NCI-H1092 (cell line): ENCODE results near the gene USP17L18.
"Not testable (repeated sequence)": the region's sequence is repeated elsewhere in the genome, so short reads cannot be mapped to it uniquely, and the experiment has no call there.

ENCODE experiments used
- DNase-seq: peaks from one replicate; lab custom pipeline; 2025; lab: John Stamatoyannopoulos, UW

Gene USP17L18, protein sequence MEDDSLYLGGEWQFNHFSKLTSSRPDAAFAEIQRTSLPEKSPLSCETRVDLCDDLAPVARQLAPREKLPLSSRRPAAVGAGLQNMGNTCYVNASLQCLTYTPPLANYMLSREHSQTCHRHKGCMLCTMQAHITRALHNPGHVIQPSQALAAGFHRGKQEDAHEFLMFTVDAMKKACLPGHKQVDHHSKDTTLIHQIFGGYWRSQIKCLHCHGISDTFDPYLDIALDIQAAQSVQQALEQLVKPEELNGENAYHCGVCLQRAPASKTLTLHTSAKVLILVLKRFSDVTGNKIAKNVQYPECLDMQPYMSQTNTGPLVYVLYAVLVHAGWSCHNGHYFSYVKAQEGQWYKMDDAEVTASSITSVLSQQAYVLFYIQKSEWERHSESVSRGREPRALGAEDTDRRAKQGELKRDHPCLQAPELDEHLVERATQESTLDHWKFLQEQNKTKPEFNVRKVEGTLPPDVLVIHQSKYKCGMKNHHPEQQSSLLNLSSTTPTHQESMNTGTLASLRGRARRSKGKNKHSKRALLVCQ

DNA sequence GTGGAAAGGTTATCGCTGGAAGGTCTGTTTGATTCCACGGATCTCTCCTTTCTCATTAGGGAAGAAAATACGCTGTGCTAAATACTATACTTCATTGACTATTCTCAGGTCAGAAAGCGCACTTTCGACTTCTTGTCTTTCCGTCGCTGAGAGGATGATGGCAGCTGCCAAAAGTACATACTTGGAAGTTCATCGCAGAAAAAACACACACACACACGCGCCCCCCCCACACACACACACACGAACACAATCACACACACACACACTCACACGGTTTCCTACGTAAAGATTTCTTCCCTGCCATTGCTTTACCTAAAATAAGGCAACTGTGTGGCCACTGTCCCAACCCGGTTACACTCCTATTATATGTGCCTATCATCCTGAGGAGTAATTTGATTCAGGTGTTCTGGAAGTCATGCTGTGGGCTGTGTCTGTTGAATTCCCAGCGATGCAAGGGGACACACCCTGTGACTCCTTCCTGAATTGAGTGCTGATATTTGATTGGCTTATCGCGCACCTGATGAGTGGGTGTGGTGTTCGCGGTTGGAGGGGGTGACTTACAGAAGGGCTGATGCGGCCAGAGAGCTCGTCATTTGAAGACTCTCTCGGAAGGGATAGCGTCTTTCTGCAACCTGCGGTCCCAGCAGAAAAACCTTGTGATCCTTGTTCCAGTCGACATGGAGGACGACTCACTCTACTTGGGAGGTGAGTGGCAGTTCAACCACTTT lies at the start of gene USP17L18:
USP17L18 (plus strand) TSS at position 678 of the 728 bp plus-strand sequence; CDS start at position 678, 0 bp downstream.
- DNase-seq = not testable (repeated sequence)

DNA sequence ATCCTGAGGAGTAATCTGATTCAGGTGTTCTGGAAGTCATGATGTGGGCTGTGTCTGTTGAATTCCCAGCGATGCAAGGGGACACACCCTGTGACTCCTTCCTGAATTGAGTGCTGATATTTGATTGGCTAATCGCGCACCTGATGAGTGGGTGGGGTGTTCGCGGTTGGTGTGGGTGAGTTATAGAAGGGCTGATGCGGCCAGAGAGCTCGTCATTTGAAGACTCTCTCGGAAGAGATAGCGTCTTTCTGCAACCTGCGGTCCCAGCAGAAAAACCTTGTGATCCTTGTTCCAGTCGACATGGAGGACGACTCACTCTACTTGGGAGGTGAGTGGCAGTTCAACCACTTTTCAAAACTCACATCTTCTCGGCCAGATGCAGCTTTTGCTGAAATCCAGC lies 38.1 kb upstream of the USP17L18 start, which contains the start of gene USP17L10:
USP17L10 (plus strand) TSS at position 301 of the 400 bp plus-strand sequence; CDS start at position 301, 0 bp downstream.
- DNase-seq = not testable (repeated sequence)

DNA sequence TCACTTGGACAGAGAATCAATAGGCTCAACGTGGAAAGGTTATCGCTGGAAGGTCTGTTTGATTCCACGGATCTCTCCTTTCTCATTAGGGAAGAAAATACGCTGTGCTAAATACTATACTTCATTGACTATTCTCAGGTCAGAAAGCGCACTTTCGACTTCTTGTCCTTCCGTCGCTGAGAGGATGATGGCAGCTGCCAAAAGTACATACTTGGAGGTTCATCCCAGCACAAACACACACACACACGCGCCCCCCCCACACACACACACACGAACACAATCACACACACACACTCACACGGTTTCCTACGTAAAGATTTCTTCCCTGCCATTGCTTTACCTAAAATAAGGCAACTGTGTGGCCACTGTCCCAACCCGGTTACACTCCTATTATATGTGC lies 33.7 kb upstream of the USP17L18 start:
- not testable (repeated sequence) for DNase-seq

DNA sequence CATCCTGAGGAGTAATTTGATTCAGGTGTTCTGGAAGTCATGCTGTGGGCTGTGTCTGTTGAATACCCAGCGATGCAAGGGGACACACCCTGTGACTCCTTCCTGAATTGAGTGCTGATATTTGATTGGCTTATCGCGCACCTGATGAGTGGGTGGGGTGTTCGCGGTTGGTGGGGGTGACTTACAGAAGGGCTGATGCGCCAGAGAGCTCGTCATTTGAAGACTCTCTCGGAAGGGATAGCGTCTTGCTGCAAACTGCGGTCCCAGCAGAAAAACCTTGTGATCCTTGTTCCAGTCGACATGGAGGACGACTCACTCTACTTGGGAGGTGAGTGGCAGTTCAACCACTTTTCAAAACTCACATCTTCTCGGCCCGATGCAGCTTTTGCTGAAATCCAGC lies 33.3 kb upstream of the USP17L18 start, which contains the start of gene USP17L11:
USP17L11 (plus strand) TSS at position 301 of the 400 bp plus-strand sequence; CDS start at position 301, 0 bp downstream.
- DNase-seq = not testable (repeated sequence)

DNA sequence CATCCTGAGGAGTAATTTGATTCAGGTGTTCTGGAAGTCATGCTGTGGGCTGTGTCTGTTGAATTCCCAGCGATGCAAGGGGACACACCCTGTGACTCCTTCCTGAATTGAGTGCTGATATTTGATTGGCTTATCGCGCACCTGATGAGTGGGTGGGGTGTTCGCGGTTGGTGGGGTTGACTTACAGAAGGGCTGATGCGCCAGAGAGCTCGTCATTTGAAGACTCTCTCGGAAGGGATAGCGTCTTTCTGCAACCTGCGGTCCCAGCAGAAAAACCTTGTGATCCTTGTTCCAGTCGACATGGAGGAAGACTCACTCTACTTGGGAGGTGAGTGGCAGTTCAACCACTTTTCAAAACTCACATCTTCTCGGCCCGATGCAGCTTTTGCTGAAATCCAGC lies 28.6 kb upstream of the USP17L18 start, which contains the start of gene USP17L12:
USP17L12 (plus strand) TSS at position 301 of the 400 bp plus-strand sequence; CDS start at position 301, 0 bp downstream.
- DNase-seq = not testable (repeated sequence)

DNA sequence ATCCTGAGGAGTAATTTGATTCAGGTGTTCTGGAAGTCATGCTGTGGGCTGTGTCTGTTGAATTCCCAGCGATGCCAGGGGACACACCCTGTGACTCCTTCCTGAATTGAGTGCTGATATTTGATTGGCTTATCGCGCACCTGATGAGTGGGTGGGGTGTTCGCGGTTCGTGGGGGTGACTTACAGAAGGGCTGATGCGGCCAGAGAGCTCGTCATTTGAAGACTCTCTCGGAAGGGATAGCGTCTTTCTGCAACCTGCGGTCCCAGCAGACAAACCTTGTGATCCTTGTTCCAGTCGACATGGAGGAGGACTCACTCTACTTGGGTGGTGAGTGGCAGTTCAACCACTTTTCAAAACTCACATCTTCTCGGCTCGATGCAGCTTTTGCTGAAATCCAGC lies 23.8 kb upstream of the USP17L18 start, which contains the start of gene USP17L13:
USP17L13 (plus strand) TSS at position 301 of the 400 bp plus-strand sequence; CDS start at position 301, 0 bp downstream.
- DNase-seq = not testable (repeated sequence)

DNA sequence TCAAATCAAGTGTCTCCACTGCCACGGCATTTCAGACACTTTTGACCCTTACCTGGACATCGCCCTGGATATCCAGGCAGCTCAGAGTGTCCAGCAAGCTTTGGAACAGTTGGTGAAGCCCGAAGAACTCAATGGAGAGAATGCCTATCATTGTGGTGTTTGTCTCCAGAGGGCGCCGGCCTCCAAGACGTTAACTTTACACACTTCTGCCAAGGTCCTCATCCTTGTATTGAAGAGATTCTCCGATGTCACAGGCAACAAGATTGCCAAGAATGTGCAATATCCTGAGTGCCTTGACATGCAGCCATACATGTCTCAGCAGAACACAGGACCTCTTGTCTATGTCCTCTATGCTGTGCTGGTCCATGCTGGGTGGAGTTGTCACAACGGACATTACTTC lies 18.2 kb upstream of the USP17L18 start:
- not testable (repeated sequence) for DNase-seq

DNA sequence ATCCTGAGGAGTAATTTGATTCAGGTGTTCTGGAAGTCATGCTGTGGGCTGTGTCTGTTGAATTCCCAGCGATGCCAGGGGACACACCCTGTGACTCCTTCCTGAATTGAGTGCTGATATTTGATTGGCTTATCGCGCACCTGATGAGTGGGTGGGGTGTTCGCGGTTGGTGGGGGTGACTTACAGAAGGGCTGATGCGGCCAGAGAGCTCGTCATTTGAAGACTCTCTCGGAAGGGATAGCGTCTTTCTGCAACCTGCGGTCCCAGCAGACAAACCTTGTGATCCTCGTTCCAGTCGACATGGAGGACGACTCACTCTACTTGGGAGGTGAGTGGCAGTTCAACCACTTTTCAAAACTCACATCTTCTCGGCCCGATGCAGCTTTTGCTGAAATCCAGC lies 14.3 kb upstream of the USP17L18 start, which contains the start of gene USP17L15:
USP17L15 (plus strand) TSS at position 301 of the 400 bp plus-strand sequence; CDS start at position 301, 0 bp downstream.
- not testable (repeated sequence) for DNase-seq

DNA sequence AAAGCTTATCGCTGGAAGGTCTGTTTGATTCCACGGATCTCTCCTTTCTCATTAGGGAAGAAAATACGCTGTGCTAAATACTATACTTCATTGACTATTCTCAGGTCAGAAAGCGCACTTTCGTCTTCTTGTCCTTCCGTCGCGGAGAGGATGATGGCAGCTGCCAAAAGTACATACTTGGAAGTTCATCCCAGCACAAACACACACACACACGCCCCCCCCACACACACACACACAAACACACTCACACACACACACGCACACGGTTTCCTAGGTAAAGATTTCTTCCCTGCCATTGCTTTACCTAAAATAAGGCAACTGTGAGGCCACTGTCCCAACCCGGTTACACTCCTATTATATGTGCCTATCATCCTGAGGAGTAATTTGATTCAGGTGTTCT lies 10.0 kb upstream of the USP17L18 start:
- not testable (repeated sequence) for DNase-seq

DNA sequence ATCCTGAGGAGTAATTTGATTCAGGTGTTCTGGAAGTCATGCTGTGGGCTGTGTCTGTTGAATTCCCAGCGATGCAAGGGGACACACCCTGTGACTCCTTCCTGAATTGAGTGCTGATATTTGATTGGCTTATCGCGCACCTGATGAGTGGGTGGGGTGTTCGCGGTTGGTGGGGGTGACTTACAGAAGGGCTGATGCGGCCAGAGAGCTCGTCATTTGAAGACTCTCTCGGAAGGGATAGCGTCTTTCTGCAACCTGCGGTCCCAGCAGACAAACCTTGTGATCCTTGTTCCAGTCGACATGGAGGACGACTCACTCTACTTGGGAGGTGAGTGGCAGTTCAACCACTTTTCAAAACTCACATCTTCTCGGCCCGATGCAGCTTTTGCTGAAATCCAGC lies 4.9 kb upstream of the USP17L18 start, which contains the start of gene USP17L17:
USP17L17 (plus strand) TSS at position 301 of the 400 bp plus-strand sequence; CDS start at position 301, 0 bp downstream.
- not testable (repeated sequence) for DNase-seq

DNA sequence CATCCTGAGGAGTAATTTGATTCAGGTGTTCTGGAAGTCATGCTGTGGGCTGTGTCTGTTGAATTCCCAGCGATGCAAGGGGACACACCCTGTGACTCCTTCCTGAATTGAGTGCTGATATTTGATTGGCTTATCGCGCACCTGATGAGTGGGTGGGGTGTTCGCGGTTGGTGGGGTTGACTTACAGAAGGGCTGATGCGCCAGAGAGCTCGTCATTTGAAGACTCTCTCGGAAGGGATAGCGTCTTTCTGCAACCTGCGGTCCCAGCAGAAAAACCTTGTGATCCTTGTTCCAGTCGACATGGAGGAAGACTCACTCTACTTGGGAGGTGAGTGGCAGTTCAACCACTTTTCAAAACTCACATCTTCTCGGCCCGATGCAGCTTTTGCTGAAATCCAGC lies 4.6 kb downstream of the USP17L18 start, which contains the start of gene USP17L19:
USP17L19 (plus strand) TSS at position 301 of the 400 bp plus-strand sequence; CDS start at position 301, 0 bp downstream.
- not testable (repeated sequence) for DNase-seq

DNA sequence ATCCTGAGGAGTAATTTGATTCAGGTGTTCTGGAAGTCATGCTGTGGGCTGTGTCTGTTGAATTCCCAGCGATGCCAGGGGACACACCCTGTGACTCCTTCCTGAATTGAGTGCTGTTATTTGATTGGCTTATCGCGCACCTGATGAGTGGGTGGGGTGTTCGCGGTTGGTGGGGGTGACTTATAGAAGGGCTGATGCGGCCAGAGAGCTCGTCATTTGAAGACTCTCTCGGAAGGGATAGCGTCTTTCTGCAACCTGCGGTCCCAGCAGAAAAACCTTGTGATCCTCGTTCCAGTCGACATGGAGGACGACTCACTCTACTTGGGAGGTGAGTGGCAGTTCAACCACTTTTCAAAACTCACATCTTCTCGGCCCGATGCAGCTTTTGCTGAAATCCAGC lies 9.4 kb downstream of the USP17L18 start, which contains the start of gene USP17L20:
USP17L20 (plus strand) TSS at position 301 of the 400 bp plus-strand sequence; CDS start at position 301, 0 bp downstream.
- DNase-seq = not testable (repeated sequence)

DNA sequence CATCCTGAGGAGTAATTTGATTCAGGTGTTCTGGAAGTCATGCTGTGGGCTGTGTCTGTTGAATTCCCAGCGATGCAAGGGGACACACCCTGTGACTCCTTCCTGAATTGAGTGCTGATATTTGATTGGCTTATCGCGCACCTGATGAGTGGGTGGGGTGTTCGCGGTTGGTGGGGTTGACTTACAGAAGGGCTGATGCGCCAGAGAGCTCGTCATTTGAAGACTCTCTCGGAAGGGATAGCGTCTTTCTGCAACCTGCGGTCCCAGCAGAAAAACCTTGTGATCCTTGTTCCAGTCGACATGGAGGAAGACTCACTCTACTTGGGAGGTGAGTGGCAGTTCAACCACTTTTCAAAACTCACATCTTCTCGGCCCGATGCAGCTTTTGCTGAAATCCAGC lies 14.1 kb downstream of the USP17L18 start, which contains the start of gene USP17L21:
USP17L21 (plus strand) TSS at position 301 of the 400 bp plus-strand sequence; CDS start at position 301, 0 bp downstream.
- not testable (repeated sequence) for DNase-seq

DNA sequence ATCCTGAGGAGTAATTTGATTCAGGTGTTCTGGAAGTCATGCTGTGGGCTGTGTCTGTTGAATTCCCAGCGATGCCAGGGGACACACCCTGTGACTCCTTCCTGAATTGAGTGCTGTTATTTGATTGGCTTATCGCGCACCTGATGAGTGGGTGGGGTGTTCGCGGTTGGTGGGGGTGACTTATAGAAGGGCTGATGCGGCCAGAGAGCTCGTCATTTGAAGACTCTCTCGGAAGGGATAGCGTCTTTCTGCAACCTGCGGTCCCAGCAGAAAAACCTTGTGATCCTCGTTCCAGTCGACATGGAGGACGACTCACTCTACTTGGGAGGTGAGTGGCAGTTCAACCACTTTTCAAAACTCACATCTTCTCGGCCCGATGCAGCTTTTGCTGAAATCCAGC lies 18.9 kb downstream of the USP17L18 start, which contains the start of gene USP17L22:
USP17L22 (plus strand) TSS at position 301 of the 400 bp plus-strand sequence; CDS start at position 301, 0 bp downstream.
- DNase-seq = not testable (repeated sequence)

DNA sequence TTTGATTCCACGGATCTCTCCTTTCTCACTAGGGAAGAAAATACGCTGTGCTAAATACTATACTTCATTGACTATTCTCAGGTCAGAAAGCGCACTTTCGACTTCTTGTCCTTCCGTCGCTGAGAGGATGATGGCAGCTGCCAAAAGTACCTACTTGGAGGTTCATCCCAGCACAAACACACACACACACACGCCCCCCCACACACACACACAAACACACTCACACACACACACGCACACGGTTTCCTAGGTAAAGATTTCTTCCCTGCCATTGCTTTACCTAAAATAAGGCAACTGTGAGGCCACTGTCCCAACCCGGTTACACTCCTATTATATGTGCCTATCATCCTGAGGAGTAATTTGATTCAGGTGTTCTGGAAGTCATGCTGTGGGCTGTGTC lies 23.3 kb downstream of the USP17L18 start:
- not testable (repeated sequence) for DNase-seq
